OCI-LY7 (cell line): ENCODE measurements around the gene GALR1. TPM values are rescaled to one million over a fixed set of nuclear protein-coding genes. Genes with fewer than 3 reads are reported as not detected.

Experiments used
- BruUV-seq: library from RNA; stranded (reverse); fragments of 400-500 nt; replicated peaks from 2 replicates; lab custom pipeline; 2021; lab: Mats Ljungman, UMichigan
- CTCF ChIA-PET: fragments of 300-600 bp; sonication (Branson Sonifier 250); formaldehyde crosslinking; loops from one replicate; lab custom pipeline; 2022; ENCODE audit warnings: antibody characterized with exemption; ENCODE audit not compliant: unreplicated experiment; lab: Charles Lee
- POLR2A ChIA-PET: fragments of 300-600 bp; sonication (Branson Sonifier 250); formaldehyde crosslinking; loops from one replicate; lab custom pipeline; 2022; ENCODE audit warnings: antibody characterized with exemption; lab: Charles Lee
- DNase-seq: peaks from one replicate; pipeline ENCODE4 v3.0.0-alpha.2; 2015; ENCODE audit warnings: low spot score
- H2AFZ ChIP-seq: fragments of 200-600 bp; sonication (generic), shearing (Covaris generic); 2 replicates; pipeline ENCODE4 v1.6.1; 2014; ENCODE audit warnings: mild to moderate bottlenecking, antibody characterized with exemption, low read length, moderate library complexity
- H3K27ac ChIP-seq: fragments of 200-600 bp; sonication (generic); 2 replicates; pipeline ENCODE4 v1.5.1; 2014; ENCODE audit warnings: mixed run types, low read depth, mild to moderate bottlenecking, moderate library complexity, low read length, inconsistent platforms; ENCODE audit not compliant: poor library complexity, severe bottlenecking
- H3K36me3 ChIP-seq: fragments of 200-600 bp; sonication (generic); 2 replicates; pipeline ENCODE4 v1.6.1; 2014; ENCODE audit warnings: mild to moderate bottlenecking, antibody characterized with exemption, low read length, moderate library complexity, mixed read lengths; ENCODE audit not compliant: insufficient read depth
- H3K4me1 ChIP-seq: fragments of 200-600 bp; sonication (generic); 2 replicates; pipeline ENCODE4 v1.5.1; 2014; ENCODE audit warnings: mild to moderate bottlenecking, low read length; ENCODE audit not compliant: insufficient read depth, poor library complexity, severe bottlenecking
- H3K4me2 ChIP-seq: fragments of 200-600 bp; sonication (generic); 2 replicates; pipeline ENCODE4 v1.6.1; 2014; ENCODE audit warnings: mild to moderate bottlenecking, low read length
- H3K4me3 ChIP-seq: fragments of 200-600 bp; sonication (generic); 2 replicates; pipeline ENCODE4 v1.5.1; 2014; ENCODE audit warnings: mild to moderate bottlenecking, low read depth, low read length; ENCODE audit not compliant: poor library complexity, severe bottlenecking
- H3K79me2 ChIP-seq: fragments of 200-600 bp; sonication (generic); 2 replicates; pipeline ENCODE4 v1.6.1; 2016; ENCODE audit warnings: low read depth, mild to moderate bottlenecking, low read length, moderate library complexity, mixed read lengths; ENCODE audit not compliant: insufficient read depth
- H3K9me2 ChIP-seq: fragments of 200-600 bp; sonication (generic); 2 replicates; pipeline ENCODE4 v1.6.1; 2016; ENCODE audit warnings: mild to moderate bottlenecking, low read length, mixed read lengths; ENCODE audit not compliant: insufficient read depth
- H3K9me3 ChIP-seq: fragments of 200-600 bp; sonication (generic); 2 replicates; pipeline ENCODE4 v1.6.1; 2014; ENCODE audit warnings: mild to moderate bottlenecking, mixed run types, low read length, mixed read lengths
- H4K20me1 ChIP-seq: fragments of 200-600 bp; sonication (generic); 2 replicates; pipeline ENCODE4 v1.6.1; 2014; ENCODE audit warnings: mild to moderate bottlenecking, antibody characterized with exemption, low read length, moderate library complexity, mixed read lengths; ENCODE audit not compliant: insufficient read depth
- CTCF ChIP-seq: fragments of 200-600 bp; sonication (generic); conservative IDR thresholded peaks from 2 replicates; pipeline ENCODE4 v1.5.1; 2014; ENCODE audit warnings: mild to moderate bottlenecking, antibody characterized with exemption, low read length, moderate library complexity, mixed read lengths
- EZH2phosphoT487 ChIP-seq: fragments of 200-600 bp; sonication (generic); IDR thresholded peaks from 2 replicates; pipeline ENCODE4 v1.6.1; 2018; ENCODE audit warnings: low read depth, borderline replicate concordance, mild to moderate bottlenecking, mixed run types, antibody characterized with exemption, low read length, moderate library complexity, mixed read lengths
- intact Hi-C: fragments of 100-400 bp; cut with micrococcal nuclease; formaldehyde crosslinking; loops from one replicate; pipeline ENCODE4 v1.10.0; 2022; ENCODE audit not compliant: unreplicated experiment
- total RNA-seq, 2 experiments: library from RNA; depleted of rRNA in 1 of 2; stranded (reverse); fragments of >200 nt in 1 of 2; shearing (Covaris generic) in 1 of 2; gene quantifications; 2 replicates each; pipeline ENCODE4 v1.2.3, GENCODE V29; 2014 to 2022

Gene GALR1
- total RNA-seq, 2 experiments from 2014 or later = not detected

GRCh38 chr18:77304268-77304667 lies 54.6 kb downstream of the GALR1 start:
- TF ChIP-seq CTCF (no peak), EZH2phosphoT487 (no peak)
- intact Hi-C loops = no loop called here
- no peak overlapping the region for H2AFZ ChIP-seq
- ChIA-PET CTCF (no interaction called here), POLR2A (no interaction called here)
- no peak for DNase-seq
- H4K20me1 ChIP-seq = no peaks in the 10 kb centered on the region
- H3K36me3 ChIP-seq = no peaks in the 10 kb centered on the region
- H3K9me3 ChIP-seq = no peaks in the 10 kb centered on the region
- no TSS peak for BruUV-seq
- H3K4me2 ChIP-seq = no peak overlapping the region
- H3K4me1 ChIP-seq = no peaks in the 10 kb centered on the region
- no peak overlapping the region for H3K4me3 ChIP-seq
- no peaks in the 10 kb centered on the region for H3K79me2 ChIP-seq
- no peak overlapping the region for H3K27ac ChIP-seq
- H3K9me2 ChIP-seq = no peaks in the 10 kb centered on the region

GRCh38 chr18:77305676-77306075 lies 56.0 kb downstream of the GALR1 start:
- no peak overlapping the region for H3K4me2 ChIP-seq
- BruUV-seq = no TSS peak
- no peak overlapping the region for H3K4me3 ChIP-seq
- no peak overlapping the region for H3K27ac ChIP-seq
- no peak for DNase-seq
- no peaks in the 10 kb centered on the region for H4K20me1 ChIP-seq
- H3K79me2 ChIP-seq = no peaks in the 10 kb centered on the region
- H3K9me3 ChIP-seq = no peaks in the 10 kb centered on the region
- H3K36me3 ChIP-seq = no peaks in the 10 kb centered on the region
- no peak for TF ChIP-seq EZH2phosphoT487
- TF ChIP-seq CTCF = no peak
- ChIA-PET CTCF (no interaction called here), POLR2A (no interaction called here)
- no peaks in the 10 kb centered on the region for H3K9me2 ChIP-seq
- intact Hi-C loops = no loop called here
- no peak overlapping the region for H2AFZ ChIP-seq
- no peaks in the 10 kb centered on the region for H3K4me1 ChIP-seq

- Histone ChIP-seq H3K4me1 (no peaks in the 10 kb centered on the region), H3K27ac (no peak overlapping the region), H3K9me2 (no peaks in the 10 kb centered on the region), H3K9me3 (no peaks in the 10 kb centered on the region), H3K36me3 (no peaks in the 10 kb centered on the region), H3K4me3 (no peak overlapping the region), H4K20me1 (no peaks in the 10 kb centered on the region), H3K79me2 (no peaks in the 10 kb centered on the region), H2AFZ (no peak overlapping the region), H3K4me2 (no peak overlapping the region)
- intact Hi-C loops = no loop called here
- no peak for DNase-seq
- BruUV-seq = no TSS peak
- POLR2A ChIA-PET = no interaction called here
- TF ChIP-seq CTCF (no peak), EZH2phosphoT487 (no peak)
- CTCF ChIA-PET = no interaction called here
Observed at GRCh38 chr18:77308216-77308615, 58.6 kb downstream of the GALR1 start.
